WERI-Rb-1 (cell line): Measurements from ENCODE around the gene TRRAP.

Source experiments
- DNase-seq: peaks from one replicate; pipeline ENCODE4 v3.0.0-alpha.2; 2020
- H3K27ac ChIP-seq: fragments of 250-450 bp; sonication (Bioruptor Pico); 2 replicates; pipeline ENCODE4 v1.5.1; 2020; ENCODE audit warnings: mild to moderate bottlenecking, moderate library complexity
- H3K27me3 ChIP-seq: fragments of 250-450 bp; sonication (Bioruptor Pico); 2 replicates; pipeline ENCODE4 v1.5.1; 2021; ENCODE audit warnings: mild to moderate bottlenecking, low read depth, moderate library complexity; ENCODE audit not compliant: insufficient read depth, severe bottlenecking
- H3K36me3 ChIP-seq: fragments of 250-450 bp; sonication (Bioruptor Pico); 2 replicates; pipeline ENCODE4 v1.5.1; 2020; ENCODE audit warnings: mild to moderate bottlenecking, moderate library complexity
- H3K4me3 ChIP-seq: 2 replicates; pipeline ENCODE4 v1.5.1; 2011; ENCODE audit warnings: low read depth, mild to moderate bottlenecking, control low read depth, low read length
- H3K9me3 ChIP-seq: fragments of 250-450 bp; sonication (Bioruptor Pico); 2 replicates; pipeline ENCODE4 v1.5.1; 2021; ENCODE audit warnings: mild to moderate bottlenecking, moderate library complexity; ENCODE audit not compliant: severe bottlenecking
- CTCF ChIP-seq: IDR thresholded peaks from 2 replicates; pipeline ENCODE4 v1.5.1; 2011; ENCODE audit warnings: low read depth, mild to moderate bottlenecking, control low read depth, inconsistent platforms, low read length

The TRRAP gene

GRCh38 chr7:99001482-99002147 lies 123.3 kb downstream of the TRRAP start:
- no peaks in the 10 kb centered on the region for H3K27me3 ChIP-seq
- no peaks in the 10 kb centered on the region for H3K9me3 ChIP-seq
- DNase-seq, result no peak
- H3K27ac ChIP-seq, result no peak overlapping the region
- TF ChIP-seq CTCF, result no peak
- no peak overlapping the region for H3K4me3 ChIP-seq
- peaks cover 74% of the 10 kb centered on the region for H3K36me3 ChIP-seq

- Histone ChIP-seq H3K36me3 (peaks cover 78% of the 10 kb centered on the region), H3K27ac (no peak overlapping the region), H3K27me3 (no peaks in the 10 kb centered on the region), H3K9me3 (no peaks in the 10 kb centered on the region), H3K4me3 (no peak overlapping the region)
- no peak for DNase-seq
- no peak for TF ChIP-seq CTCF
Observed at GRCh38 chr7:99002148-99002826, 124.0 kb downstream of the TRRAP start.

GRCh38 chr7:99002827-99003212 lies 124.5 kb downstream of the TRRAP start:
- Histone ChIP-seq H3K27ac (no peak overlapping the region), H3K27me3 (no peaks in the 10 kb centered on the region), H3K4me3 (no peak overlapping the region), H3K36me3 (peaks cover 77% of the 10 kb centered on the region), H3K9me3 (no peaks in the 10 kb centered on the region)
- no peak for TF ChIP-seq CTCF
- DNase-seq, result no peak

GRCh38 chr7:99003419-99003818 lies 125.1 kb downstream of the TRRAP start:
- no peak for TF ChIP-seq CTCF
- no peaks in the 10 kb centered on the region for H3K27me3 ChIP-seq
- peaks cover 76% of the 10 kb centered on the region for H3K36me3 ChIP-seq
- no peak for DNase-seq
- H3K4me3 ChIP-seq, result no peak overlapping the region
- no peak overlapping the region for H3K27ac ChIP-seq
- no peaks in the 10 kb centered on the region for H3K9me3 ChIP-seq

GRCh38 chr7:99004216-99004615 lies 125.9 kb downstream of the TRRAP start:
- Histone ChIP-seq H3K36me3 (peaks cover 78% of the 10 kb centered on the region), H3K27ac (no peak overlapping the region), H3K27me3 (no peaks in the 10 kb centered on the region), H3K9me3 (no peaks in the 10 kb centered on the region), H3K4me3 (no peak overlapping the region)
- no peak for DNase-seq
- TF ChIP-seq CTCF, result no peak
